GM12892 (cell line): ENCODE results near the gene ZBTB8A.

ENCODE experiments used
- POLR2A ChIP-seq: IDR thresholded peaks from 2 replicates; pipeline ENCODE4 v1.6.1; 2011; ENCODE audit warnings: low read depth, low read length, control low read depth
- POLR2AphosphoS5 ChIP-seq: IDR thresholded peaks from 2 replicates; pipeline ENCODE4 v1.6.1; 2011; ENCODE audit warnings: low read depth, low read length, control low read depth

DNA sequence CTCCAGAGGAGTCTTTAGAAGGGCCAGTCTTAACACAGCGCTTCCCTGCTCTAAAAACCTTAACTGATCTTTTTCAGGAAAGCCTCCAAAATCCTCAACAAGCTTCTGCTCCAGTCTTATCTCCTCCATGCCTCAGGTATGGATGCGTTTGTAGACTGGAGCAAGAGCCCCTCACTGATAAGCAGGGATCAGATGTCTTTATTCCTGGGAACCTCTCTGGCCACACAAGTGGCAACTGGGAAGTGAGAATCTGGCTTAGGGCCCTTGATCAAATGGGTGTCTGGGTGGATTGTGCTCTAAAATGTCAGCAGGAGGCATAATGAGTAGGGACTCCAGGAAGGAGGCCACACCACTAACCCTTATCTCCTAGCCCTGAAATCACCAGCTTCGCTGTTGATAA is 1.4 kb downstream of the ZBTB8A start:
- TF ChIP-seq POLR2AphosphoS5 (no peak), POLR2A (no peak)
